Retinal pigment epithelial cell (primary cell): ENCODE measurements around the gene CRACR2A.
A peak's percentile ranks its signal among the peaks of the same experiment; 100 is the strongest.

ENCODE experiments used
- DNase-seq: peaks from one replicate; pipeline ENCODE4 v3.0.0-alpha.2; 2010; ENCODE audit warnings: low read depth
- H3K4me3 ChIP-seq: 2 replicates; pipeline ENCODE4 v1.5.1; 2011; ENCODE audit warnings: mild to moderate bottlenecking, low read length, control low read depth, moderate library complexity
- TF ChIP-seq, protein P1 (sequence below): conservative IDR thresholded peaks from 2 replicates; pipeline ENCODE4 v1.5.1; 2011; ENCODE audit warnings: low read depth, low read length, control low read depth, inconsistent platforms

CRACR2A gene

GRCh38 chr12:3768911-3769447, 16.1 kb upstream of the CRACR2A start:
- TF ChIP-seq, protein P1, sequence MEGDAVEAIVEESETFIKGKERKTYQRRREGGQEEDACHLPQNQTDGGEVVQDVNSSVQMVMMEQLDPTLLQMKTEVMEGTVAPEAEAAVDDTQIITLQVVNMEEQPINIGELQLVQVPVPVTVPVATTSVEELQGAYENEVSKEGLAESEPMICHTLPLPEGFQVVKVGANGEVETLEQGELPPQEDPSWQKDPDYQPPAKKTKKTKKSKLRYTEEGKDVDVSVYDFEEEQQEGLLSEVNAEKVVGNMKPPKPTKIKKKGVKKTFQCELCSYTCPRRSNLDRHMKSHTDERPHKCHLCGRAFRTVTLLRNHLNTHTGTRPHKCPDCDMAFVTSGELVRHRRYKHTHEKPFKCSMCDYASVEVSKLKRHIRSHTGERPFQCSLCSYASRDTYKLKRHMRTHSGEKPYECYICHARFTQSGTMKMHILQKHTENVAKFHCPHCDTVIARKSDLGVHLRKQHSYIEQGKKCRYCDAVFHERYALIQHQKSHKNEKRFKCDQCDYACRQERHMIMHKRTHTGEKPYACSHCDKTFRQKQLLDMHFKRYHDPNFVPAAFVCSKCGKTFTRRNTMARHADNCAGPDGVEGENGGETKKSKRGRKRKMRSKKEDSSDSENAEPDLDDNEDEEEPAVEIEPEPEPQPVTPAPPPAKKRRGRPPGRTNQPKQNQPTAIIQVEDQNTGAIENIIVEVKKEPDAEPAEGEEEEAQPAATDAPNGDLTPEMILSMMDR: no peak
- no peak overlapping the region for H3K4me3 ChIP-seq
- no peak for DNase-seq

- no peak overlapping the region for H3K4me3 ChIP-seq
- TF ChIP-seq, protein P1: no peak
- DNase-seq: peak; percentile 14
These were observed 8.3 kb upstream of the CRACR2A start for GRCh38 chr12:3761116-3761735.

DNA sequence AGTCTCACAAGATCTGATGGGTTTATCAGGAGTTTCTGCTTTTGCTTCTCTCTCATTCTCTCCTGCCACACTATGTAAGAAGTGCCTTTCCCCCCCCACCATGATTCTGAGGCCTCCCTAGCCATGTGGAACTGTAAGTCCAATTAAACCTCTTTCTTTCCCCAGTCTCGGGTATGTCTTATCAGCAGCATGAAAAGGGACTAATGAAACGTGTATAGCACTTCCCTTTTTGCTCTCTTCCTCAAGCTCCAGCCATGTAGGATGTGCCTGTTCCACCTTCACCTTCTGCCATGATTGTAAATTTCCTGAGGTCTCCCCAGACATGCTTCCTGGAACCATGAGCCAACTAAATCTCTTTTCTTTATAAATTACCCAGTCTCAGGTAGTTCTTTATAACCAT, 7.0 kb upstream of the CRACR2A start:
- H3K4me3 ChIP-seq: no peak overlapping the region
- no peak for DNase-seq
- TF ChIP-seq, protein P1: no peak

DNA sequence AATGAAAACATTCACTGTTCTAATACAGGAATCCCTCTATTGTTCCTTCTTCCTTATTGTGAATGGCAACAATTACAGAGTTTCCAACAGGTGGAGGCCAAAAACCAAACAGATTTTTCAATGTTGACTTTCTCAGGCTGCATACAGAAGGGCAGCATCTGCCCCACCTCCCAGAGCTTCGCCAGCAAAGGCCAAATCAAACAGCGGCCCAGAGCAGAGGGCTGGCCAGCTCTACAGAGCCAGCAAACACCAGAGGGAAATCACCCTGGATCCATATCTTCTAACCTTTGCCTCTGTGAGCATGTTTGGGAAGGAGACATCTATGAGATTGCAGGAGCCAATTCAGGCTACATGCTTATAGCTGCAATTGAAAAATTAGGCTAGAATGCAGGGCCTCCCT, 4.4 kb upstream of the CRACR2A start:
- DNase-seq: no peak
- H3K4me3 ChIP-seq: no peak overlapping the region
- TF ChIP-seq, protein P1: no peak

- no peak for DNase-seq
- H3K4me3 ChIP-seq: no peak overlapping the region
- TF ChIP-seq, protein P1: no peak
These were observed 3.0 kb upstream of the CRACR2A start for GRCh38 chr12:3755898-3756297.

DNA sequence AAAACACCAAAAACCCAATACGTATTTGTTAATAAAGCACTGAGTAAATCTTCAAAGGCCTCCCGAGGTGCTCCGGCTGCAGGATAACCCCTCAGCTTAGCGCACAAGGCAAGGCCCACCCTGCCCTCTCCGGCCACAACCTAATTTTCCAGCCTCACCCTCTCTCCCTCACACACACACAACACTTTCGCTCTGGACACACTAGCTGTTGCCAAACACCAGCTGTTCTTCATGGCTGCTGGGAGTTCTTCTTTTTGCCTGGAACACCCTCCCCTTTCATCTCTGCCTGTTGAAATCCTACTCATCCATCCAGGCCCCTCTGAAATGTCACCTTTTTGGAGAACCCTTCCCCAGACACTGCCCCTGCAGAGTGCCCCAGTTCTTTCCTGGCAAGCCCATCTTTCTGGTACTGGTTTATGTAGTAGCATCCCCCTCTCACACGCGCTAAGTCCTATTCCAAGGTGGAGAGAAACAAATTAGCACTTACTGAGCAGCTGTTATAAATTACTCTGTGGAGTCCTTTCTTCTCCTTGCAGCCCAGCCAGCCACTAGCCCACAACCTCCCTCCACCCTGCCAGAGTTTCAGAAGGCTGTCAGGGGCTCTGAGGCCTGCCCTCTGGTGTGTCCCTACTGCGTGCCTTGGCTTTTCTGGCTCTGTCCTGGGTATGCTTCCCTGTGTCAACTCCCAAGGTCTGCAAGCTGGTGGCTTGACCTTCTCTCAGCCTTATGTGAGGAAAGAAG, 805 bp upstream of the CRACR2A start:
- H3K4me3 ChIP-seq: peak overlapping the region; percentile 45
- TF ChIP-seq, protein P1: no peak
- DNase-seq: no peak
